ENCODE measurements around the gene DIP2B. TPM values are rescaled to one million over a fixed set of nuclear protein-coding genes. Genes with fewer than 3 reads are reported as not detected.
"Not testable (repeated sequence)": the region's sequence is repeated elsewhere in the genome, so short reads cannot be mapped to it uniquely, and the experiment has no call there.

The DIP2B gene
- total RNA-seq, 5 donors from 2014 or later (not counting 1 experiment from before 2014, with no cell fraction given) = 27.5 to 46.0 (median 29.6) TPM

GRCh38 chr12:50488801-50489200 is 16.0 kb upstream of the DIP2B start:
- no CpG with 5 or more reads among the region's 5 CpGs for WGBS (ENCODE audit: insufficient coverage)
- POLR2A ChIA-PET = no interaction called here

DNA sequence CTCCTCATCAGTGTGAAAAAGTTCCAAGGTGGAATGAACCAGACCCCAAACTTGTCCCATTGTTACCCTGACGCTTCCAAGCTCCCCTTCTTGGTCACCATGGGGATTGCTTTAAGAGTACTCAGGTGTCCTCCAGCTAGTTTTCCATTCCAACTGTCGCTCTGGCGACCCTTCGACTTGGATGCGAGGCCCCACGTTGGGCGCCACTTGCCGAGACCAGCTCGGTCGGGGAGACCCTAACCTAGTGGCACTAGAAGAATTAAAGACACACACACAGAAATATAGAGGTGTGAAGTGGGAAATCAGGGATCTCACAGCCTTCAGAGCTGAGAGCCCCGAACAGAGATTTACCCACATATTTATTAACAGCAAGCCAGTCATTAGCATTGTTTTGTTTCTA is 6.7 kb upstream of the DIP2B start:
- H3K4me3 Mint-ChIP-seq; H3K9me3 ChIP-seq; ATAC-seq (replicated peaks in 1 of 4); H3K27ac ChIP-seq (ENCODE audit: low read length); H3K27me3 Mint-ChIP-seq; DNase-seq; H3K27me3 ChIP-seq (replicated peaks in 1 of 2; ENCODE audit: control insufficient read depth in 2 of 2, extremely low read depth in 1 of 2, insufficient read depth in 2 of 2, low read length in 1 of 2); H3K4me3 ChIP-seq (ENCODE audit: control insufficient read depth in 1 of 2, extremely low read depth in 1 of 2, low read length in 1 of 2); H3K27ac Mint-ChIP-seq; H3K4me1 Mint-ChIP-seq; H3K4me1 ChIP-seq (ENCODE audit: control insufficient read depth in 1 of 2, extremely low read depth in 1 of 2, insufficient read depth in 2 of 2, low read length in 2 of 2); POLR2A ChIA-PET; H3K36me3 ChIP-seq (ENCODE audit: control insufficient read depth in 2 of 2, extremely low read depth in 1 of 2, insufficient read depth in 1 of 2, low read length in 1 of 2): not testable (repeated sequence)
- 88% methylated on average over 1 of the region's 11 CpGs for WGBS (ENCODE audit: insufficient coverage)
- H3K9me3 Mint-ChIP-seq = peaks cover 5 to 47% (median 38%) of the 10 kb centered on the region in 3 donors
- CTCF ChIA-PET = interaction anchor here in 1 of 2 donors (0.7 kb wide), 1 partner anchor 47 kb away, joined by 3 read pairs; no protein-coding TSS in a partner anchor
- H3K36me3 Mint-ChIP-seq = peaks cover 17% of the 10 kb centered on the region

More at GRCh38 chr12:50488801-50489200, 16.0 kb upstream of the DIP2B start:
- peaks cover 5% of the 10 kb centered on the region for H3K36me3 Mint-ChIP-seq
- H3K27me3 Mint-ChIP-seq = no peaks in the 10 kb centered on the region
- no peak for DNase-seq
- H3K4me3 Mint-ChIP-seq = no peak overlapping the region
- no peaks in the 10 kb centered on the region for H3K9me3 ChIP-seq
- CTCF ChIA-PET = no interaction called here
- no peak for ATAC-seq (replicated peaks in 1 of 4)
- H3K36me3 ChIP-seq (ENCODE audit: control insufficient read depth in 2 of 2, extremely low read depth in 1 of 2, insufficient read depth in 1 of 2, low read length in 1 of 2) = no peaks in the 10 kb centered on the region
- no peak overlapping the region for H3K27ac Mint-ChIP-seq
- H3K4me1 Mint-ChIP-seq = no peaks in the 10 kb centered on the region
- H3K4me1 ChIP-seq (ENCODE audit: control insufficient read depth in 1 of 2, extremely low read depth in 1 of 2, insufficient read depth in 2 of 2, low read length in 2 of 2) = no peaks in the 10 kb centered on the region
- H3K9me3 Mint-ChIP-seq = peaks cover 5 to 16% (median 13%) of the 10 kb centered on the region in 3 donors
- H3K4me3 ChIP-seq (ENCODE audit: control insufficient read depth in 1 of 2, extremely low read depth in 1 of 2, low read length in 1 of 2) = no peak overlapping the region
- H3K27ac ChIP-seq (ENCODE audit: low read length) = no peak overlapping the region
- peaks cover 0 to 2% of the 10 kb centered on the region in 2 experiments for H3K27me3 ChIP-seq (replicated peaks in 1 of 2; ENCODE audit: control insufficient read depth in 2 of 2, extremely low read depth in 1 of 2, insufficient read depth in 2 of 2, low read length in 1 of 2)

DNA sequence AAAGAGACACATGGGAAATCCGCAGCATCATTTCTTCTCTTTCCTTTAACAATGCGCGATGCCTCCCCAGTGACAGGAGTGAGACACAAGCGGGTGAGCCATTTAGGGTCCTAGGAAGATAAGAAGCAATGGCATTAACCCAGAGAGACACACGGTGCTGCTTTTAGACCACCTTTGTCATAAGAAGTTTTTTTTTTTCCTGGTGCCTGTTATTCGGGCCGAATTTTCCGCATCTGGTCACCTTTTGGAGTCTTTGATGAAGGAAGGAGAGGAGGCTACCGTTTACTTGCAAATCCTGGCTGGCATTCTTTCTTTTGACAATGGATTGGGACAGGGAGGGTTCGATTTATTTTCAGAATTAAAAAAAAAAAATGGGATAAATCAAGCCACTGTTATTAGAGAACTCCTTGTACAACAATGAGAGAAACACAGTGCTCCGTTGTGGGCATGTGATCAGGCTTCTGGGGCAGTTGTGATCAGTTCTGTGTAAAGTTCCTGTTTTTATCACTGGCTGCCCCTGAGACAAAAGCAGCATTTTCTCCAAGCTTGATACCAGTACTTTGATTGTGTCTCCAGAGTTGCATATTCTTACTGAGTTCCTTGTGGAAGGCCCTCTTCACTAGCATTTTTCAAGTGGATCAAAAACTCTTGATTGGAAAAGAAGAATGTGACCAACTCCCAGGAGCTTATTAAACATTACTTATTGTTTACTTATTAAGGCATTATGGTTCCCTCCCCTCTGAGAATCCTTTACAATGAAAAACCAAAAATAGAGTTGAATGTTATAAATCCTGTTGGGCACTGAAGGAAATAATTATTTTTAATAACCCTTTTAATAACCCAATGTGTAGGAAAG is 1.1 kb downstream of the DIP2B start:
- H3K27ac Mint-ChIP-seq = peak overlapping the region; percentile 90 to 91
- H3K27me3 Mint-ChIP-seq = no peaks in the 10 kb centered on the region
- no peaks in the 10 kb centered on the region for H3K27me3 ChIP-seq (replicated peaks in 1 of 2; ENCODE audit: control insufficient read depth in 2 of 2, extremely low read depth in 1 of 2, insufficient read depth in 2 of 2, low read length in 1 of 2)
- no peaks in the 10 kb centered on the region for H3K36me3 Mint-ChIP-seq
- H3K27ac ChIP-seq (ENCODE audit: low read length) = peak overlapping the region; percentile 37
- H3K9me3 ChIP-seq = no peaks in the 10 kb centered on the region
- H3K4me1 Mint-ChIP-seq = peaks cover 54 to 59% (median 55%) of the 10 kb centered on the region in 3 donors
- peak overlapping the region; percentile 71 to 93 for H3K4me3 ChIP-seq (ENCODE audit: control insufficient read depth in 1 of 2, extremely low read depth in 1 of 2, low read length in 1 of 2)
- WGBS (ENCODE audit: insufficient coverage) = 28% methylated on average over 3 of the region's 11 CpGs
- H3K9me3 Mint-ChIP-seq = no peaks in the 10 kb centered on the region
- H3K36me3 ChIP-seq (ENCODE audit: control insufficient read depth in 2 of 2, extremely low read depth in 1 of 2, insufficient read depth in 1 of 2, low read length in 1 of 2) = no peaks in the 10 kb centered on the region
- ATAC-seq (replicated peaks in 1 of 4) = no peak
- peak overlapping the region; percentile 95 to 97 (median 96) for H3K4me3 Mint-ChIP-seq
- POLR2A ChIA-PET = no interaction called here
- CTCF ChIA-PET = interaction anchor here in 1 of 2 donors (1.2 to 4.7 kb wide), 3 partner anchors 33 to 259 kb away, joined by 4 to 44 read pairs (median 5); no protein-coding TSS in a partner anchor
- H3K4me1 ChIP-seq (ENCODE audit: control insufficient read depth in 1 of 2, extremely low read depth in 1 of 2, insufficient read depth in 2 of 2, low read length in 2 of 2) = peaks cover 42 to 45% of the 10 kb centered on the region in 2 experiments
- peak in 1 of 35 experiments; percentile 4 for DNase-seq

GRCh38 chr12:50506753-50507473 is 2.1 kb downstream of the DIP2B start:
- 67% methylated on average over 1 of the region's 2 CpGs for WGBS (ENCODE audit: insufficient coverage)
- H3K9me3 ChIP-seq = no peaks in the 10 kb centered on the region
- Mint-ChIP-seq H3K4me1 (peaks cover 54 to 59% (median 57%) of the 10 kb centered on the region in 3 donors), H3K36me3 (no peaks in the 10 kb centered on the region), H3K9me3 (no peaks in the 10 kb centered on the region), H3K4me3 (peak overlapping the region; percentile 95 to 97 (median 96)), H3K27me3 (no peaks in the 10 kb centered on the region), H3K27ac (peak overlapping the region; percentile 91 to 92)
- H3K4me3 ChIP-seq (ENCODE audit: control insufficient read depth in 1 of 2, extremely low read depth in 1 of 2, low read length in 1 of 2) = no peak overlapping the region
- DNase-seq (no peak), ATAC-seq (replicated peaks in 1 of 4) (no peak)
- CTCF ChIA-PET = interaction anchor here in 1 of 2 donors (0.6 to 4.7 kb wide), 5 partner anchors 43 to 865 kb away, joined by 3 to 44 read pairs (median 3); no protein-coding TSS in a partner anchor
- peaks cover 45 to 50% of the 10 kb centered on the region in 2 experiments for H3K4me1 ChIP-seq (ENCODE audit: control insufficient read depth in 1 of 2, extremely low read depth in 1 of 2, insufficient read depth in 2 of 2, low read length in 2 of 2)
- H3K36me3 ChIP-seq (ENCODE audit: control insufficient read depth in 2 of 2, extremely low read depth in 1 of 2, insufficient read depth in 1 of 2, low read length in 1 of 2) = no peaks in the 10 kb centered on the region
- POLR2A ChIA-PET = interaction anchor here in 1 of 2 donors (0.6 kb wide), 2 partner anchors 11 to 48 kb away, joined by 3 to 4 read pairs; no protein-coding TSS in a partner anchor
- H3K27me3 ChIP-seq (replicated peaks in 1 of 2; ENCODE audit: control insufficient read depth in 2 of 2, extremely low read depth in 1 of 2, insufficient read depth in 2 of 2, low read length in 1 of 2) = no peaks in the 10 kb centered on the region
- no peak overlapping the region for H3K27ac ChIP-seq (ENCODE audit: low read length)

GRCh38 chr12:50507474-50507838 is 2.7 kb downstream of the DIP2B start:
- Histone ChIP-seq H3K4me1 (ENCODE audit: control insufficient read depth in 1 of 2, extremely low read depth in 1 of 2, insufficient read depth in 2 of 2, low read length in 2 of 2) (peaks cover 45 to 50% of the 10 kb centered on the region in 2 experiments), H3K27ac (ENCODE audit: low read length) (no peak overlapping the region), H3K27me3 (replicated peaks in 1 of 2; ENCODE audit: control insufficient read depth in 2 of 2, extremely low read depth in 1 of 2, insufficient read depth in 2 of 2, low read length in 1 of 2) (no peaks in the 10 kb centered on the region), H3K9me3 (no peaks in the 10 kb centered on the region), H3K36me3 (ENCODE audit: control insufficient read depth in 2 of 2, extremely low read depth in 1 of 2, insufficient read depth in 1 of 2, low read length in 1 of 2) (no peaks in the 10 kb centered on the region), H3K4me3 (ENCODE audit: control insufficient read depth in 1 of 2, extremely low read depth in 1 of 2, low read length in 1 of 2) (no peak overlapping the region)
- ATAC-seq (replicated peaks in 1 of 4) (no peak), DNase-seq (no peak)
- H3K36me3 Mint-ChIP-seq = no peaks in the 10 kb centered on the region
- H3K27ac Mint-ChIP-seq = peak overlapping the region; percentile 91 to 92
- WGBS (ENCODE audit: insufficient coverage) = 93% methylated on average over 3 of the region's 11 CpGs
- CTCF ChIA-PET = interaction anchor here (0.6 to 3.4 kb wide), 8 partner anchors 10 to 864 kb away, joined by 3 to 15 read pairs (median 3); no protein-coding TSS in a partner anchor
- H3K4me1 Mint-ChIP-seq = peaks cover 55 to 61% (median 60%) of the 10 kb centered on the region in 3 donors
- H3K4me3 Mint-ChIP-seq = peak overlapping the region; percentile 95 to 97 (median 96)
- no peaks in the 10 kb centered on the region for H3K27me3 Mint-ChIP-seq
- POLR2A ChIA-PET = interaction anchor here in 1 of 2 donors (0.6 kb wide), 2 partner anchors 18 to 48 kb away, joined by 4 to 5 read pairs; no protein-coding TSS in a partner anchor
- H3K9me3 Mint-ChIP-seq = no peaks in the 10 kb centered on the region

- no peaks in the 10 kb centered on the region for H3K27me3 Mint-ChIP-seq
- Histone ChIP-seq H3K4me3 (ENCODE audit: control insufficient read depth in 1 of 2, extremely low read depth in 1 of 2, low read length in 1 of 2) (peak overlapping the region in 1 of 2 donors; percentile 44), H3K9me3 (no peaks in the 10 kb centered on the region), H3K36me3 (ENCODE audit: control insufficient read depth in 2 of 2, extremely low read depth in 1 of 2, insufficient read depth in 1 of 2, low read length in 1 of 2) (no peaks in the 10 kb centered on the region), H3K4me1 (ENCODE audit: control insufficient read depth in 1 of 2, extremely low read depth in 1 of 2, insufficient read depth in 2 of 2, low read length in 2 of 2) (peaks cover 47 to 55% of the 10 kb centered on the region in 2 experiments), H3K27ac (ENCODE audit: low read length) (peak overlapping the region; percentile 14), H3K27me3 (replicated peaks in 1 of 2; ENCODE audit: control insufficient read depth in 2 of 2, extremely low read depth in 1 of 2, insufficient read depth in 2 of 2, low read length in 1 of 2) (no peaks in the 10 kb centered on the region)
- H3K9me3 Mint-ChIP-seq = no peaks in the 10 kb centered on the region
- WGBS (ENCODE audit: insufficient coverage) = 13% methylated on average over 1 of the region's 2 CpGs
- peak in 21 of 35 experiments; percentile 12 to 50 (median 19) for DNase-seq
- peak in 1 of 4 experiments; percentile 37 for ATAC-seq (replicated peaks in 1 of 4)
- H3K36me3 Mint-ChIP-seq = no peaks in the 10 kb centered on the region
- POLR2A ChIA-PET = interaction anchor here (0.5 to 0.6 kb wide), 4 partner anchors 16 to 169 kb away, joined by 3 to 5 read pairs (median 3); no protein-coding TSS in a partner anchor
- H3K4me3 Mint-ChIP-seq = peak overlapping the region; percentile 95 to 97 (median 96)
- peaks cover 59 to 65% (median 64%) of the 10 kb centered on the region in 3 donors for H3K4me1 Mint-ChIP-seq
- peak overlapping the region; percentile 92 to 94 for H3K27ac Mint-ChIP-seq
- CTCF ChIA-PET = interaction anchor here (0.6 to 3.4 kb wide), 11 partner anchors 8 to 864 kb away, joined by 3 to 15 read pairs (median 3); no protein-coding TSS in a partner anchor
Measured at GRCh38 chr12:50507930-50508329, 3.1 kb downstream of the DIP2B start.
